Activated CD4-positive, alpha-beta memory T cell treated with anti-CD3 and anti-CD28 coated beads for 36 hours (primary cell): Measurements from ENCODE around the gene TMEM250. TPM values are rescaled to one million over a fixed set of nuclear protein-coding genes. Genes with fewer than 3 reads are reported as not detected.
A peak's percentile ranks its signal among the peaks of the same experiment; 100 is the strongest.

Experiments
- CTCF ChIA-PET: fragments of 350-600 bp; sonication (Branson Sonifier 250); formaldehyde crosslinking; loops from one replicate; lab custom pipeline; 2021; ENCODE audit warnings: antibody characterized with exemption, inconsistent platforms; lab: Charles Lee
- POLR2A ChIA-PET: fragments of 350-600 bp; sonication (Branson Sonifier 250); formaldehyde crosslinking; loops from one replicate; lab custom pipeline; 2021; ENCODE audit warnings: antibody characterized with exemption; lab: Charles Lee
- DNase-seq: peaks from one replicate; pipeline ENCODE4 v3.0.0-alpha.2; 2020
- H3K27ac Mint-ChIP-seq: one replicate; pipeline ENCODE4 v1.8.0; 2021; ENCODE audit warnings: mixed read lengths
- H3K27me3 Mint-ChIP-seq: one replicate; pipeline ENCODE4 v1.8.0; 2021; ENCODE audit warnings: mixed read lengths
- H3K36me3 Mint-ChIP-seq: one replicate; pipeline ENCODE4 v1.8.0; 2021; ENCODE audit warnings: mixed read lengths
- H3K4me1 Mint-ChIP-seq: one replicate; pipeline ENCODE4 v1.8.0; 2021; ENCODE audit warnings: low read depth, mixed read lengths
- H3K4me3 Mint-ChIP-seq: one replicate; pipeline ENCODE4 v1.8.0; 2021; ENCODE audit warnings: mild to moderate bottlenecking, mixed read lengths
- H3K9me3 Mint-ChIP-seq: one replicate; pipeline ENCODE4 v1.8.0; 2021; ENCODE audit warnings: mixed read lengths
- intact Hi-C: fragments of 100-400 bp; cut with micrococcal nuclease; formaldehyde crosslinking; loops from one replicate; pipeline ENCODE4 v1.15.1; 2023
- total RNA-seq, 2 experiments: library from RNA; stranded (reverse); gene quantifications; one replicate each; pipeline ENCODE4 v1.2.3, GENCODE V29; 2021

The TMEM250 gene
- total RNA-seq, 2 experiments from 2014 or later, result 28.0 to 28.4 TPM

DNA sequence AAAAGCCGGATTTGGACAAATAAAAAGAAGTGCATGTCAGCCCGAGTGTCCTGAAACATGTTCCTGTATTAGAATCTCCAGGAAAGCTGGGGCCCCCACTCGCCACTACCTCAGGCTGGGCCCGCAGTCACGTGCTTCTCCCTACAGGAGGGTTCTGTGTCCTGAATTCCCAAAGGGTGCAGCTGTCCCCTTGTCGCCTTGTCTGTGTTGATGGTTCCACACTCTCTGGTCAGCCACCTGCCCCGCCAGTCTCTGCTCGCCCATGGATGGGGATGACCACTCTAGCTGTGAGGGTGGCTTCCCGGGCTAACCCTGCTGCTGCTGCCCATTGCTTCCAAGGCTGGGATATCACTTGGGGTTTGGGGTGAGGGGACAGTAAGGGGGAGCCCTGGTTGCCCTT, 3.1 kb upstream of the TMEM250 start:
- DNase-seq, result no peak
- Mint-ChIP-seq H3K27ac (no peak overlapping the region), H3K27me3 (peaks cover 2% of the 10 kb centered on the region), H3K4me1 (peaks cover 6% of the 10 kb centered on the region), H3K9me3 (no peaks in the 10 kb centered on the region), H3K4me3 (no peak overlapping the region), H3K36me3 (no peaks in the 10 kb centered on the region)
- intact Hi-C loops, result no loop called here
- ChIA-PET CTCF (interaction anchor here (0.9 to 5.8 kb wide), 22 partner anchors 11 to 518 kb away, joined by 3 to 122 read pairs (median 4); no protein-coding TSS in a partner anchor), POLR2A (no interaction called here)

DNA sequence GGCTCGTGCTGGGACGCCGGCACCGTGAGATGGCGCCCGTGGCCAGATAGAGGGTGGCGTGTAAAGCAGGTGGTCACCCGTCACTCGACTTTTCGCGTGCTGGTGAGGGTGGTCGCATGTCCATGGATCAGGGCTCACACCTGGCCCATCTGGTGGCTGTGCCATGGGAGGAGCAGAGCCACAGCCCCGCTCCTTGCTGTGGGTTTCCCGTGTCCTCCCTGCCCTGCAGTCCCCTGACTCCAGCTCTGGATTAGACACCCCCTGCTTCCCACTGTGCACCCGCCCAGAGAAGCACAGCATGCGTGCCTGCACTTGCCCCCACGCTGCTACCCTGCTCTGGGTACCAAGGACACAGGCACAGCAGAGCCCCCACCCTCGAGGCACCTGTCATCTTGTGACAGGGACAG, 1.8 kb upstream of the TMEM250 start:
- intact Hi-C loops, result no loop called here
- CTCF ChIA-PET, result interaction anchor here (0.7 to 5.8 kb wide), 4 partner anchors 22 to 151 kb away, joined by 3 to 122 read pairs (median 31); partner anchors contain the start of gene NACC2
- H3K36me3 Mint-ChIP-seq, result no peaks in the 10 kb centered on the region
- DNase-seq, result no peak
- no peak overlapping the region for H3K27ac Mint-ChIP-seq
- POLR2A ChIA-PET, result no interaction called here
- H3K9me3 Mint-ChIP-seq, result no peaks in the 10 kb centered on the region
- no peak overlapping the region for H3K4me3 Mint-ChIP-seq
- peaks cover 11% of the 10 kb centered on the region for H3K4me1 Mint-ChIP-seq
- peaks cover under 1% of the 10 kb centered on the region for H3K27me3 Mint-ChIP-seq

GRCh38 chr9:136119883-136120393, 1.3 kb upstream of the TMEM250 start:
- peak overlapping the region; percentile 75 for H3K4me3 Mint-ChIP-seq
- ChIA-PET CTCF (interaction anchor here (5.5 to 5.8 kb wide), 2 partner anchors 30 to 151 kb away, joined by 58 to 122 read pairs; no protein-coding TSS in a partner anchor), POLR2A (no interaction called here)
- peaks cover 16% of the 10 kb centered on the region for H3K4me1 Mint-ChIP-seq
- intact Hi-C loops, result loop anchor here (2.0 to 10.0 kb wide), 4 partner anchors 122 to 425 kb away; partner anchors contain the start of genes NOTCH1, SEC16A and UBAC1
- H3K9me3 Mint-ChIP-seq, result no peaks in the 10 kb centered on the region
- no peaks in the 10 kb centered on the region for H3K27me3 Mint-ChIP-seq
- peak overlapping the region; percentile 61 for H3K27ac Mint-ChIP-seq
- no peaks in the 10 kb centered on the region for H3K36me3 Mint-ChIP-seq
- no peak for DNase-seq

DNA sequence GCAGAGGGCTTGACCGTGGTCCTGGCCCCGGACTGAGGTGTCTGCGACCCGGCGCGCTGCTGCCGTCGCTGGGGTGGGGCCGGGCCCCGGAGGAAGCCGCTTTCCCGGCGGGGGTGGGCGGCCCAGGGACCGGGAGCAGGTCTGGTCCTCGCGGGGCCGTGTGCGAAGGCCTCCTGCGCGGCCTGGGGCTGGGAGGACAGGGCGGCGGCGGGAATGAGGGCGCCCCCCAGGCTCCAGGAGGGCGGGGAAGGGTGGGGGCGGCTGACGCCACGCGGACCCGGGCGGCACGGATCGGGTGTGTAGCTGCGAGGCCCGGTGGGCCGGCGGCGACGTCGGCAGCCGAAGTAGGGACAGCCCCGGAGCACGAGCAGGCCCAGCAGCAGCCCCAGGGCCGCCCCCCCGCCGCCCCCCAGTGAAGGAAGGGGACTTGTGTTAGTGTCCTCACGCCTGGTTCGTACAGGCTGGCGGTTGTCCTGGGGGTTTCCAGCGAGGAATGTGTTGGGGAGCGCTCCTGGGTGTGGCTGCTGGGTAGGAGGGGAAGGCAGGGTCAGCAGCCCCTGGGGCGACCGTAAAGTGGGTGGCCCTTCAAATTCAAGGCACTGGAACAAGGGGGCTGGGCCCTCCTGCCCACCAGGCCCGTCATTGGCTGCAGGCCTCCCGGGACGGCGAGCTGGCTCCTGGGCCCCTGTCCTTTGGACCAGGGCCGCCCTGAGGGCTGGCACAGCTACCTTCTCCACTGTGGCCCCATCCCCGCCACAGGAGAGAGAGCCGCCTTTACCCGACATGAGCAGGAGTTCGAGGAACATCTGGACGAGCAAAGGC, 597 bp upstream of the TMEM250 start:
- peak; percentile 51 for DNase-seq
- Mint-ChIP-seq H3K9me3 (no peaks in the 10 kb centered on the region), H3K4me1 (peaks cover 23% of the 10 kb centered on the region), H3K4me3 (peak overlapping the region; percentile 75), H3K27me3 (no peaks in the 10 kb centered on the region), H3K27ac (peak overlapping the region; percentile 80), H3K36me3 (peaks cover 1% of the 10 kb centered on the region)
- CTCF ChIA-PET, result interaction anchor here (0.6 to 5.8 kb wide), 4 partner anchors 12 to 150 kb away, joined by 3 to 122 read pairs (median 35); no protein-coding TSS in a partner anchor
- intact Hi-C loops, result loop anchor here (2.0 to 10.0 kb wide), 4 partner anchors 123 to 426 kb away; partner anchors contain the start of genes NOTCH1, SEC16A and UBAC1
- POLR2A ChIA-PET, result no interaction called here

DNA sequence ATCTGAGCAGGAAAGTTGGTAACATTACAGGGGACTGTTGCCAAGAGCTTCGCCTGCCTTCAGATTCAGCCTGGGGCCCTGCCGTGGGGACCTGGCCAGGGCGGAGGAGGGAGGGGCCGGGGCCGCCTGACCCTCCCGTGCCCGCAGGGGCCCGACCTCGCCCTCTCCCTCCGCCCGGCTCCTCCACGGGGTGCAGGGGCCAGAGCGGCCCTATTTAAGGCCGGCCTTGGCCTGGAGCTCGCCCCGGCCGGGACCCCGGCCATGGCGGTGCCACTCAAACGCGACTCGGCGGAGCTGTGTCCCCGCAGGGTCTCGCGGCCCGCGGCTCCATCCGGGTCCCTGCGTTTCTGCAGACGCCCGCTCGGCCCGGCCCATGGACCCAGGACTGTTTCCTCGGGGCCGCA, 757 bp downstream of the TMEM250 start:
- peak overlapping the region; percentile 84 for H3K4me3 Mint-ChIP-seq
- ChIA-PET CTCF (interaction anchor here (0.7 to 2.0 kb wide), 5 partner anchors 8 to 150 kb away, joined by 3 to 12 read pairs (median 3); no protein-coding TSS in a partner anchor), POLR2A (interaction anchor here (1.1 to 1.6 kb wide), 4 partner anchors 9 to 157 kb away, joined by 3 to 13 read pairs (median 6); partner anchors contain the start of genes NACC2 and UBAC1)
- H3K27ac Mint-ChIP-seq, result peak overlapping the region; percentile 87
- intact Hi-C loops, result loop anchor here (1.0 to 10.0 kb wide), 5 partner anchors 9 to 427 kb away; partner anchors contain the start of genes NOTCH1, SEC16A and UBAC1
- peaks cover 1% of the 10 kb centered on the region for H3K36me3 Mint-ChIP-seq
- H3K4me1 Mint-ChIP-seq, result peaks cover 36% of the 10 kb centered on the region
- no peak for DNase-seq
- H3K9me3 Mint-ChIP-seq, result no peaks in the 10 kb centered on the region
- H3K27me3 Mint-ChIP-seq, result no peaks in the 10 kb centered on the region

DNA sequence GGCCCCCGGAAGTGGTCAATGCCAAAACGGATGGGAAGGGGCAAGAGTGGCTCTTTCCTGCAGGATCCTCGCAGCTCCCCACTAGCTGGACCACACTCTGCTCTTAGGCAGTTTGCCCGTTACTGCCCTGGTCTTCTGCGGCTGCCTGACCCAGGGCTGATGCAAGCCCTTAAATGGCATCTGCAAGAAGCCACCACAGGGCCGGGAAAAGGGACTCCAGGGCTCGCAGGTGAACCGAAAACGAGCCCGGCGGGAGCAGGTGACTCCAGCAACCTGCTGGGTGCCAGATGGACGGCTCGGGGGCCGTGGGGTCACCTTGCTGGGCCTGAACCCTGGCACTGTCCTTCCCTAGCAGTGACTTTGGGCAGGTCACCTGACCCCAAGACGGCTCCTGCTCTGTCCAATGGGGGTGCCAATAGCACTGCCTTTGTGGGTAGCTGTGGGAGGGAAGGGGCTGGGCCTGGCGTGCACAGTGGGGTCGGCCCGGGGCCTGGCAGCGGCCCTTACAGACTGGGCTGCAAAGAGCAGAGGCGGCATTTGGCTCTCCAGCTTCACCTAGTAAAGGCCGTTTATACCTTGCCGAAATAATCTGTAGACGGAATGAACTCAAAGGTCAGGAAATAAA, 1.3 kb downstream of the TMEM250 start:
- intact Hi-C loops, result loop anchor here (5.0 to 10.0 kb wide), 3 partner anchors 125 to 427 kb away; partner anchors contain the start of genes NOTCH1 and SEC16A
- H3K9me3 Mint-ChIP-seq, result no peaks in the 10 kb centered on the region

DNA sequence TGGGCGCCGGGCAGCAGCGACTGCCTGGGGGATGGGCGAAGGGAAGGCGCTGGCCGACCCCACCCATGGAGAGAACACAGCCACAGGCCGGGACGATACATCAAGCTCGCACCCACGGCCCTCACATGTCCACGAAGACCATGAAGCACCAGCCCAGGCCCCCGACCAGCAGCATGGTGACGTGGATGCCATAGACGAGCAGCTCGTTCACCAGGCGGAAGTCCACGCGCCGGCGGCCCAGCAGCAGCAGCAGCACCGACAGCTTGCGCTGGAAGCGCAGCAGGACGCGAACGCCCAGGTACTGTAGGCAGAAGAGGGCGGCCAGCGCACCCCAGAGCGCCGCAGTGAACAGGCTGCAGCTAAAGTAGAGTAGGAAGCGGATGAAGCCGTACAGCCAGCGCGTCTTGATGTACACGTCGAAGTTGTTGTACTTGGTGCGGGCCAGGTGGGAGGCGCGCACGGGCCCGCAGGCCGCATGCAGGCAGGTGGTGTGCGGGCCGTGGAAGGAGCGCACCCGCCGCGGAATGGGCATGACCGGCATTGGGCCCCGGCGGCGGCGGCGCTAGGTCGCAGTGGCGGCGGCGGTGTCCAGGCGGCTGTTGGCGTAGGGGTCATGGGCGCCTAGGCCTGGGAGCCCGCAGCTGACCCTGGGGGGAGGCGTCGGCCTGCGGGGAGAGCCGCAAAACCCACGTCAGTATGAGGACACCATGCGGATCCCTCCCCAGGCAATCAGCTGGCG, 2.1 kb downstream of the TMEM250 start:
- Mint-ChIP-seq H3K27ac (peak overlapping the region; percentile 28), H3K4me1 (peaks cover 50% of the 10 kb centered on the region), H3K27me3 (no peaks in the 10 kb centered on the region), H3K4me3 (peak overlapping the region; percentile 29), H3K9me3 (no peaks in the 10 kb centered on the region), H3K36me3 (peaks cover 1% of the 10 kb centered on the region)
- no peak for DNase-seq
- POLR2A ChIA-PET, result no interaction called here
- intact Hi-C loops, result loop anchor here (5.0 to 10.0 kb wide), 3 partner anchors 126 to 428 kb away; partner anchors contain the start of genes NOTCH1 and SEC16A
- CTCF ChIA-PET, result interaction anchor here (1.3 kb wide), 1 partner anchor 149 kb away, joined by 6 read pairs; no protein-coding TSS in a partner anchor

More for the DNA sequence above, 1.3 kb downstream of the TMEM250 start:
- peaks cover 41% of the 10 kb centered on the region for H3K4me1 Mint-ChIP-seq
- no peaks in the 10 kb centered on the region for H3K27me3 Mint-ChIP-seq
- ChIA-PET POLR2A (interaction anchor here (1.1 to 1.6 kb wide), 4 partner anchors 8 to 156 kb away, joined by 3 to 13 read pairs (median 6); partner anchors contain the start of genes NACC2 and UBAC1), CTCF (interaction anchor here (0.7 to 2.0 kb wide), 4 partner anchors 8 to 150 kb away, joined by 3 to 12 read pairs (median 4); no protein-coding TSS in a partner anchor)
- peak overlapping the region; percentile 87 for H3K27ac Mint-ChIP-seq
- peak overlapping the region; percentile 84 for H3K4me3 Mint-ChIP-seq
- H3K36me3 Mint-ChIP-seq, result peaks cover 1% of the 10 kb centered on the region
- peak; percentile 64 for DNase-seq

GRCh38 chr9:136115641-136116359, 2.9 kb downstream of the TMEM250 start:
- peak overlapping the region; percentile 38 for H3K27ac Mint-ChIP-seq
- no peak for DNase-seq
- ChIA-PET CTCF (no interaction called here), POLR2A (no interaction called here)
- no peaks in the 10 kb centered on the region for H3K27me3 Mint-ChIP-seq
- peaks cover 1% of the 10 kb centered on the region for H3K36me3 Mint-ChIP-seq
- H3K4me1 Mint-ChIP-seq, result peaks cover 57% of the 10 kb centered on the region
- H3K4me3 Mint-ChIP-seq, result peak overlapping the region; percentile 29
- H3K9me3 Mint-ChIP-seq, result no peaks in the 10 kb centered on the region
- intact Hi-C loops, result loop anchor here (5.0 to 10.0 kb wide), 3 partner anchors 127 to 429 kb away; partner anchors contain the start of genes NOTCH1 and SEC16A

DNA sequence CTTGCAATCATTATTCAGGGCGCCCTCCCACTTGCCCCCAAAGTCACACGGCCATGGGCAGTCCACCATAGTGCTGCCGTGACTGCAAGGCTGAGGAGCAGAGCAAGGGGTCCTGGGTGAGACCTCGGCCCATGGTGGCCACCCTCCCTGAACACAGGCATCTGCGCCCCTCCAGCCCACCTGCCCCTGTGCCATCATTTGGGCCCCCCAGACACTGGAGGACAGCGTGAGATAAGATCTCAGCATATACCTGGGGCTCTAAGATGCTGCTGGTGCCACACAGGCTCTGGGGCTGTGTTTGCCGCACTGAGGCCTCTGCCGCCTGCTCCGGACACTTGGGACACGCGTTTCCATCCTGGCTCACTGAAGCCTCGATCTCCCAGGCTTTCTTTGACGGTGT, 3.5 kb downstream of the TMEM250 start:
- CTCF ChIA-PET, result no interaction called here
- H3K27me3 Mint-ChIP-seq, result no peaks in the 10 kb centered on the region
- no peak for DNase-seq
- peaks cover 1% of the 10 kb centered on the region for H3K36me3 Mint-ChIP-seq
- peak overlapping the region; percentile 96 for H3K27ac Mint-ChIP-seq
- intact Hi-C loops, result loop anchor here (5.0 to 10.0 kb wide), 3 partner anchors 127 to 430 kb away; partner anchors contain the start of genes NOTCH1 and SEC16A
- no peak overlapping the region for H3K4me3 Mint-ChIP-seq
- H3K9me3 Mint-ChIP-seq, result no peaks in the 10 kb centered on the region
- peaks cover 60% of the 10 kb centered on the region for H3K4me1 Mint-ChIP-seq
- POLR2A ChIA-PET, result no interaction called here

DNA sequence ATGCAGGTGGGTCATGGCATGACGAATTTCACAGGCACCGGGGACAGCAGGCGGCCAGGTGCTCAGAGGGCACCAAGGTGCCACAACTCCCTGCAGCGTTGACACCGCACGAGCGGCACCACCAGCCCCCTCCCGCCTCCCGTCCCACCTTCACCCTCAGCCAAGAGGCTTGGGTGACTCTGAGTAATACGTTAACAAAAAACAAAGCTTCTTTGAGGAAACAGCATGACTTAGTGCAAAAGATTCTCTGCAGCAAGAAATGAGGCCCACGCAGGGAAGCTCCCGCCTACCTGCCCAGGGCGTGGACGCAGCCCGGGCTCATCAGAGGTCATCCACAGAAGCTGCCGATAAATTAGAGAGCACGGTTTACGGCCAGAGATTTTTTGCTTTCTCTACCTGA, 4.1 kb downstream of the TMEM250 start:
- H3K4me1 Mint-ChIP-seq, result peaks cover 60% of the 10 kb centered on the region
- ChIA-PET CTCF (no interaction called here), POLR2A (no interaction called here)
- H3K27me3 Mint-ChIP-seq, result no peaks in the 10 kb centered on the region
- H3K4me3 Mint-ChIP-seq, result no peak overlapping the region
- intact Hi-C loops, result loop anchor here (5.0 to 10.0 kb wide), 4 partner anchors 128 to 430 kb away; partner anchors contain the start of genes NOTCH1 and SEC16A
- no peaks in the 10 kb centered on the region for H3K9me3 Mint-ChIP-seq
- DNase-seq, result no peak
- peak overlapping the region; percentile 96 for H3K27ac Mint-ChIP-seq
- H3K36me3 Mint-ChIP-seq, result peaks cover 1% of the 10 kb centered on the region
